ENCODE results near the gene NHLH1. TPM values are rescaled to one million over a fixed set of nuclear protein-coding genes. Genes with fewer than 3 reads are reported as not detected.

NHLH1 gene
- total RNA-seq, 1 donor from 2014 or later, result 0.71 TPM

DNA sequence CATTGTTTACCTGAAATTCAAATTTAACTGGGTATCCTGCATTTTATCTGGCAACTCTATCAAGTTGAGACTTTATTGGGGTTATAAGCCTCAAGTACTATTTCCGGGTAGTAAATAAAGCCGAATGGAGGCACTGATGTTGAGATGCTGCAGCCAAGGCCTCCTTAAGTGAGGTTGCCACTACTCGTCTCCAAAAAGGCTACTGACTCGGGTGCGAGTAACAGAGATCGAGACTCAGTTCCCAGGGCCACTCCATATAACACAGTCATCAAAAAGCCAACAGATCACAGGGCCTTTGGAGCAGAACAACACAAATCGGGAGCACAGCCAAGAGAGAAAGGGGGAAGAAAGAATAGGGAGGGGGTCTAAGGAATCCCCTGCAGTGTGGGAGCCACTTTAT is 24.3 kb upstream of the NHLH1 start:
- TF ChIP-seq, protein P1, sequence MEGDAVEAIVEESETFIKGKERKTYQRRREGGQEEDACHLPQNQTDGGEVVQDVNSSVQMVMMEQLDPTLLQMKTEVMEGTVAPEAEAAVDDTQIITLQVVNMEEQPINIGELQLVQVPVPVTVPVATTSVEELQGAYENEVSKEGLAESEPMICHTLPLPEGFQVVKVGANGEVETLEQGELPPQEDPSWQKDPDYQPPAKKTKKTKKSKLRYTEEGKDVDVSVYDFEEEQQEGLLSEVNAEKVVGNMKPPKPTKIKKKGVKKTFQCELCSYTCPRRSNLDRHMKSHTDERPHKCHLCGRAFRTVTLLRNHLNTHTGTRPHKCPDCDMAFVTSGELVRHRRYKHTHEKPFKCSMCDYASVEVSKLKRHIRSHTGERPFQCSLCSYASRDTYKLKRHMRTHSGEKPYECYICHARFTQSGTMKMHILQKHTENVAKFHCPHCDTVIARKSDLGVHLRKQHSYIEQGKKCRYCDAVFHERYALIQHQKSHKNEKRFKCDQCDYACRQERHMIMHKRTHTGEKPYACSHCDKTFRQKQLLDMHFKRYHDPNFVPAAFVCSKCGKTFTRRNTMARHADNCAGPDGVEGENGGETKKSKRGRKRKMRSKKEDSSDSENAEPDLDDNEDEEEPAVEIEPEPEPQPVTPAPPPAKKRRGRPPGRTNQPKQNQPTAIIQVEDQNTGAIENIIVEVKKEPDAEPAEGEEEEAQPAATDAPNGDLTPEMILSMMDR (IDR thresholded peaks at IDR 0.05), result no peak
- peak; percentile 0 for ATAC-seq (ENCODE audit: low read depth)
- POLR2A ChIA-PET, result interaction anchor here (1.0 kb wide), 1 partner anchor 80 kb away, joined by 6 read pairs; the partner anchor contains the start of gene DCAF8
- H3K4me1 Mint-ChIP-seq, result peaks cover 63% of the 10 kb centered on the region
- CTCF ChIA-PET, result interaction anchor here (1.1 to 1.5 kb wide), 3 partner anchors 12 to 34 kb away, joined by 3 to 4 read pairs (median 3); no protein-coding TSS in a partner anchor
- H3K36me3 Mint-ChIP-seq (ENCODE audit: low read depth), result peaks cover 73% of the 10 kb centered on the region
- intact Hi-C loops (cut with micrococcal nuclease), result loop anchor here (2.0 to 10.0 kb wide), 3 partner anchors 35 to 142 kb away; partner anchors contain the start of gene DCAF8
- H3K27me3 Mint-ChIP-seq, result no peaks in the 10 kb centered on the region
- no peak for DNase-seq
- no peaks in the 10 kb centered on the region for H3K9me3 Mint-ChIP-seq
- H3K4me3 Mint-ChIP-seq, result peak overlapping the region; percentile 99
- peak overlapping the region; percentile 98 for H3K27ac Mint-ChIP-seq

DNA sequence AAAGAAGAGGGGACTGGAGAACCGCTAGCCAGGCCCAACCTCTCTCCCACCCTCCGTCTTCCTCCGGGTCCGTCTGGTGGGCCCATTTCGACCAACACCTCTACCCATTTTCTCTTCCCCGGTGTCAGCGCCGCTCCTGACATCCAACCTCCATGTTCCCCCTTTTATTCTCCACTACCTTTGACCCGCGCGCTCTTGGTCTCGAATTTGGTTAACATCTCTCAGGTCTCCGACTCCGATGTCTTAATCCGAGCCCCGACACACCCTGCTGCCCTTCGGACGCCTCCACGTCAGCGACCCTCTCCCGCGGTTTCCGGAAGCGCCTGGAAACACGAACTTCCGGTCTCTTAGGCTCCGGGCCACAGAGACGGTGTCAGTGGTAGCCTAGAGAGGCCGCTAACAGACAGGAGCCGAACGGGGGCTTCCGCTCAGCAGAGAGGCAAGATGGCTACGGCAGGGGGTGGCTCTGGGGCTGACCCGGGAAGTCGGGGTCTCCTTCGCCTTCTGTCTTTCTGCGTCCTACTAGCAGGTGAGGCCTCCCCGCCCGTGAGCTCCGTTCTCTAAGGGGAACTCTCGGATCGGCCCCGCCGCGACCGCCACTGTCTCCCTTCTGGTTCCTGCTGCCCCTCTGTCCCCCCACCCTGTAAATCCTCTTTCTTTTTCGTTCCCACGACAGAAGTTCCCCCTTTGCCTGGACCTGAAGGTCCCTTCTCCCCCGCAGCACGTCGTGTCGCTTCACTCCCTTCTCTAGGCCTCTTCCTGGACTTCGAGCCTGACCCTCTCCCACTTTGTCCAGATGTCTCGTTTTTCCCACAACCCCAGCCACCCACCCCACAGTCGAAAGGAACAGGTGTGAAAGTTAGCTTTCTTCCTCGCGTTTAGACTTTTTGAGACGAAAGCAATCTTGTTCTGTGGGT is 23.7 kb upstream of the NHLH1 start, which contains the start of the genes COPA and NCSTN:
TSS of gene COPA (minus strand) at position 298 of the 917 bp plus-strand sequence. CDS start at position 218, 80 bp downstream.
TSS of gene NCSTN (plus strand) at position 431 of the 917 bp plus-strand sequence. CDS start at position 445, 14 bp downstream.
- CTCF ChIA-PET, result no interaction called here
- H3K4me1 Mint-ChIP-seq, result peaks cover 68% of the 10 kb centered on the region
- H3K27me3 Mint-ChIP-seq, result no peaks in the 10 kb centered on the region
- POLR2A ChIA-PET, result interaction anchor here (0.7 to 1.3 kb wide), 4 partner anchors 32 to 101 kb away, joined by 5 to 10 read pairs (median 6); partner anchors contain the start of gene DCAF8
- peak; percentile 83 for DNase-seq
- peak within 1 kb of the TSS; percentile 98 for H3K27ac Mint-ChIP-seq
- no peaks in the 10 kb centered on the region for H3K9me3 Mint-ChIP-seq
- intact Hi-C loops (cut with micrococcal nuclease), result loop anchor here (1.0 to 10.0 kb wide), 4 partner anchors 36 to 264 kb away; partner anchors contain the start of gene DCAF8
- H3K4me3 Mint-ChIP-seq, result peak within 1 kb of the TSS; percentile 99
- ATAC-seq (ENCODE audit: low read depth), result peak; percentile 88
- peaks cover 71% of the 10 kb centered on the region for H3K36me3 Mint-ChIP-seq (ENCODE audit: low read depth)
- TF ChIP-seq, protein P1 (IDR thresholded peaks at IDR 0.05), result no peak

- intact Hi-C loops (cut with micrococcal nuclease), result loop anchor here (5.0 to 10.0 kb wide), 2 partner anchors 37 to 141 kb away; no protein-coding TSS in a partner anchor
- ATAC-seq (ENCODE audit: low read depth), result no peak
- Mint-ChIP-seq H3K4me1 (peaks cover 68% of the 10 kb centered on the region), H3K4me3 (peak overlapping the region; percentile 99), H3K36me3 (ENCODE audit: low read depth) (peaks cover 70% of the 10 kb centered on the region), H3K27me3 (no peaks in the 10 kb centered on the region), H3K9me3 (no peaks in the 10 kb centered on the region), H3K27ac (peak overlapping the region; percentile 98)
- TF ChIP-seq, protein P1 (IDR thresholded peaks at IDR 0.05), result no peak
- ChIA-PET CTCF (interaction anchor here (0.9 to 1.3 kb wide), 2 partner anchors 10 to 196 kb away, joined by 3 to 4 read pairs; no protein-coding TSS in a partner anchor), POLR2A (interaction anchor here (1.3 kb wide), 1 partner anchor 31 kb away, joined by 5 read pairs; no protein-coding TSS in a partner anchor)
- DNase-seq, result no peak
Measured at GRCh38 chr1:160344241-160344640, 22.6 kb upstream of the NHLH1 start.

DNA sequence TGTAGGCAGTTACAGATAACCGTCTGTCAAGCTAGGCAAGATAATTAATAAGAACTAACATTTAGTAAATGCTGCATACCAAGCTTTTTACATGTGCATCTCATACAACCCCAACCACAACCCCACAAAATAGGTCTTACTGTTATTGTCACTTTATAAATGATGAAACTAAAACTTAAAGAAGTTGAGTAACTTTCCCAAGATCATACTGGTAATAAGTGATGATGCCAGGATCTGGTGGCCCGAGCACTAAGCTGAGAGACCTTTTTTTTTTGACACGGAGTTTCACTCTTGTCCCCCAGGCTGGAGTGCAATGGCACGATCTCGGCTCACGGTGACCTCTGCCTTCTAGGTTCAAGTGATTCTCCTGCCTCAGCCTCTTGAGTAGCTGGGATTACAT is 21.9 kb upstream of the NHLH1 start:
- DNase-seq (no peak), ATAC-seq (ENCODE audit: low read depth) (no peak)
- H3K27me3 Mint-ChIP-seq, result no peaks in the 10 kb centered on the region
- peaks cover 70% of the 10 kb centered on the region for H3K36me3 Mint-ChIP-seq (ENCODE audit: low read depth)
- CTCF ChIA-PET, result interaction anchor here (0.6 to 1.3 kb wide), 3 partner anchors 9 to 196 kb away, joined by 3 to 4 read pairs (median 4); no protein-coding TSS in a partner anchor
- no peaks in the 10 kb centered on the region for H3K9me3 Mint-ChIP-seq
- POLR2A ChIA-PET, result no interaction called here
- TF ChIP-seq, protein P1 (IDR thresholded peaks at IDR 0.05), result no peak
- H3K27ac Mint-ChIP-seq, result peak overlapping the region; percentile 98
- H3K4me3 Mint-ChIP-seq, result peak overlapping the region; percentile 99
- peaks cover 68% of the 10 kb centered on the region for H3K4me1 Mint-ChIP-seq
- intact Hi-C loops (cut with micrococcal nuclease), result loop anchor here (5.0 to 10.0 kb wide), 2 partner anchors 38 to 140 kb away; no protein-coding TSS in a partner anchor

Data from activated B cell treated with CpG ODN at 0.5 μM for 24 hours (primary cell).